Psoas muscle (tissue), 8 donors: ENCODE data around the gene LARP1B. TPM values are rescaled to one million over a fixed set of nuclear protein-coding genes. Genes with fewer than 3 reads are reported as not detected.

ENCODE experiments used
- ATAC-seq, 4 donors: fragments of 200-7000 bp; cut with Tn5 transposase; one replicate each; pipeline ENCODE4 v1.9.1; 2020; ENCODE audit warnings: moderate library complexity in 3 of 4, mild to moderate bottlenecking in 2 of 4
- DNase-seq, 2 donors: peaks; one replicate each; pipeline ENCODE4 v3.0.0-alpha.2; 2020
- H3K27ac ChIP-seq: fragments of 200-600 bp; one replicate; pipeline ENCODE4 v1.8.0; 2022
- H3K27me3 ChIP-seq, 3 donors: fragments of 200-600 bp in 1 of 3; one replicate each; pipeline versions ENCODE4 v1.6.1 to v1.8.0; 2013 to 2022; ENCODE audit warnings: low read length in 2 of 3, mild to moderate bottlenecking in 2 of 3, moderate library complexity in 1 of 3; ENCODE audit not compliant: insufficient read depth in 3 of 3
- H3K36me3 ChIP-seq, 2 donors: fragments of 200-600 bp in 1 of 2; one replicate each; pipeline versions ENCODE4 v1.6.1 to v1.8.0; 2013 to 2022; ENCODE audit warnings: low read depth in 1 of 2, mild to moderate bottlenecking in 1 of 2, moderate library complexity in 1 of 2; ENCODE audit not compliant: insufficient read depth in 1 of 2
- H3K4me1 ChIP-seq: fragments of 200-600 bp; one replicate; pipeline ENCODE4 v1.8.0; 2022
- H3K4me3 ChIP-seq: fragments of 200-600 bp; one replicate; pipeline ENCODE4 v1.8.0; 2022; ENCODE audit warnings: mild to moderate bottlenecking
- H3K9me3 ChIP-seq: fragments of 200-600 bp; one replicate; pipeline ENCODE4 v1.8.0; 2022
- CTCF ChIP-seq: fragments of 200-600 bp; IDR thresholded peaks from one replicate; pipeline ENCODE4 v1.8.0; 2022; ENCODE audit warnings: antibody characterized with exemption
- WGBS, 3 donors: extraction: QIAGEN DNeasy Blood & Tissue Kit; methylation state at CpG; one replicate each; pipeline versions ENCODE4 v1.1.6 to v1.1.7; 2013; 5-methylcytosine and 5-hydroxymethylcytosine counted together
- intact Hi-C, 2 donors: fragments of 100-400 bp; cut with DNase I; formaldehyde crosslinking; loops; one replicate each; pipeline versions ENCODE4 v1.11.0 to v1.14.2; 2022
- polyA plus RNA-seq, 3 donors: library from polyadenylated mRNA; stranded (reverse); fragments of 200-250 nt; gene quantifications; one replicate each; pipeline ENCODE4 v1.2.3, GENCODE V29; 2013
- total RNA-seq, 4 donors: library from RNA; stranded (reverse); fragmentation: NEBNext Ultra II Directional in 2 of 4; extraction: Animal tissue kit (Norgen Biotek cat#: 25700) in 2 of 4; gene quantifications; one replicate each; pipeline versions ENCODE4 v1.2.1 to v1.2.4, GENCODE V29; 2021 to 2023
- donor health status: healthy with polysubstance abuse.
- donor health status: DM: no; HTN: no; CAD: no; lungs with moderate emphysema.
- donor health status: Bipolar disorder and iron deficiency.
- donor health status: healthy.
- donor health status: DM: yes; HTN: yes; CAD: no.
- donor health status: DM: no; HTN: no; CAD: no.
- donor health status: DM: no; HTN: no; CAD: no.
- donor health status: DM: yes; HTN: yes; CAD: no.

LARP1B gene
- total and polyA plus RNA-seq, 7 donors = 8.3 to 23.6 (median 16.6) TPM

GRCh38 chr4:128228845-128229795 lies 168.0 kb downstream of the LARP1B start:
- DNase-seq = no peak

GRCh38 chr4:128232719-128233118 lies 171.6 kb downstream of the LARP1B start:
- Histone ChIP-seq H3K9me3 (no peaks in the 10 kb centered on the region), H3K4me1 (no peaks in the 10 kb centered on the region), H3K36me3 (no peaks in the 10 kb centered on the region), H3K27ac (no peak overlapping the region), H3K4me3 (no peak overlapping the region), H3K27me3 (no peaks in the 10 kb centered on the region)
- 82 to 89% (median 84%) methylated on average over 3 of the region's 3 CpGs for WGBS, 3 donors
- DNase-seq (no peak), ATAC-seq (no peak)
- intact Hi-C loops = no loop called here
- no peak for TF ChIP-seq CTCF

More at GRCh38 chr4:128228845-128229795, 168.0 kb downstream of the LARP1B start:
- no peak overlapping the region for H3K27ac ChIP-seq
- no peak for ATAC-seq
- H3K4me1 ChIP-seq = no peaks in the 10 kb centered on the region
- 54 to 63% (median 61%) methylated on average over 6 of the region's 6 CpGs for WGBS, 3 donors
- H3K9me3 ChIP-seq = no peaks in the 10 kb centered on the region
- H3K27me3 ChIP-seq = no peaks in the 10 kb centered on the region
- TF ChIP-seq CTCF = no peak
- intact Hi-C loops = no loop called here
- H3K36me3 ChIP-seq = no peaks in the 10 kb centered on the region
- H3K4me3 ChIP-seq = no peak overlapping the region

- no peaks in the 10 kb centered on the region for H3K4me1 ChIP-seq
- no peaks in the 10 kb centered on the region for H3K36me3 ChIP-seq
- H3K4me3 ChIP-seq = no peak overlapping the region
- WGBS, 3 donors = 89 to 93% (median 89%) methylated on average over 3 of the region's 3 CpGs
- H3K9me3 ChIP-seq = no peaks in the 10 kb centered on the region
- DNase-seq (no peak), ATAC-seq (no peak)
- intact Hi-C loops = no loop called here
- TF ChIP-seq CTCF = no peak
- no peaks in the 10 kb centered on the region for H3K27me3 ChIP-seq
- H3K27ac ChIP-seq = no peak overlapping the region
Observed at GRCh38 chr4:128234836-128235235, 173.7 kb downstream of the LARP1B start.

GRCh38 chr4:128241019-128241418 lies 179.9 kb downstream of the LARP1B start:
- Histone ChIP-seq H3K4me1 (no peaks in the 10 kb centered on the region), H3K27ac (no peak overlapping the region), H3K9me3 (no peaks in the 10 kb centered on the region), H3K27me3 (no peaks in the 10 kb centered on the region), H3K4me3 (no peak overlapping the region), H3K36me3 (no peaks in the 10 kb centered on the region)
- TF ChIP-seq CTCF = no peak
- intact Hi-C loops = no loop called here
- WGBS, 3 donors = 93 to 98% (median 96%) methylated on average over 3 of the region's 3 CpGs
- ATAC-seq (no peak), DNase-seq (no peak)
